Neural progenitor cell (in vitro differentiated cells): Measurements from ENCODE around the gene MAP3K4. TPM values are rescaled to one million over a fixed set of nuclear protein-coding genes. Genes with fewer than 3 reads are reported as not detected.
"Not testable (repeated sequence)": the region's sequence is repeated elsewhere in the genome, so short reads cannot be mapped to it uniquely, and the experiment has no call there.

Source experiments
- DNase-seq: peaks from one replicate; pipeline ENCODE4 v3.0.0-alpha.2; 2016; ENCODE audit warnings: low spot score
- H2AFZ ChIP-seq: fragments of 200-600 bp; sonication (generic); replicated peaks from 2 replicates; pipeline ENCODE4 v1.6.1; 2016; ENCODE audit warnings: antibody characterized with exemption
- H3F3A ChIP-seq: fragments of 200-600 bp; sonication (generic); 2 replicates; pipeline ENCODE4 v1.6.1; 2016; ENCODE audit warnings: antibody characterized with exemption, low read depth
- H3K27ac ChIP-seq: fragments of 200-600 bp; sonication (generic); 2 replicates; pipeline ENCODE4 v1.5.1; 2016; ENCODE audit warnings: mild to moderate bottlenecking
- H3K27me3 ChIP-seq: fragments of 200-600 bp; sonication (generic); 2 replicates; pipeline ENCODE4 v1.6.1; 2016; ENCODE audit warnings: mild to moderate bottlenecking, moderate library complexity
- H3K36me3 ChIP-seq: fragments of 200-600 bp; sonication (generic); 2 replicates; pipeline ENCODE4 v1.5.1; 2016
- H3K4me1 ChIP-seq: fragments of 200-600 bp; sonication (generic); 2 replicates; pipeline ENCODE4 v1.6.1; 2016; ENCODE audit warnings: mixed run types
- H3K4me2 ChIP-seq: fragments of 200-600 bp; sonication (generic); 2 replicates; pipeline ENCODE4 v1.6.1; 2016
- H3K4me3 ChIP-seq: fragments of 200-600 bp; sonication (generic); 2 replicates; pipeline ENCODE4 v1.5.1; 2016
- H3K79me2 ChIP-seq: fragments of 200-600 bp; sonication (generic); 2 replicates; pipeline ENCODE4 v1.6.1; 2016; ENCODE audit warnings: low read depth
- H3K9ac ChIP-seq: fragments of 200-600 bp; sonication (generic); 2 replicates; pipeline ENCODE4 v1.6.1; 2016
- H3K9me3 ChIP-seq: fragments of 200-600 bp; sonication (generic); 2 replicates; pipeline ENCODE4 v1.5.1; 2016; ENCODE audit warnings: low read depth
- H4K20me1 ChIP-seq: fragments of 200-600 bp; sonication (generic); 2 replicates; pipeline ENCODE4 v1.6.1; 2016; ENCODE audit warnings: low read depth
- H3K27ac Mint-ChIP-seq: 3 replicates; pipeline ENCODE4 v1.8.0; 2021; ENCODE audit warnings: mixed read lengths
- H3K27me3 Mint-ChIP-seq: 2 replicates; pipeline ENCODE4 v1.8.0; 2022; ENCODE audit warnings: low read depth, mild to moderate bottlenecking, inconsistent platforms, moderate library complexity, mixed read lengths; ENCODE audit not compliant: insufficient read depth
- H3K36me3 Mint-ChIP-seq: 3 replicates; pipeline ENCODE4 v1.8.0; 2021; ENCODE audit warnings: mixed read lengths
- H3K4me1 Mint-ChIP-seq: 3 replicates; pipeline ENCODE4 v1.8.0; 2021; ENCODE audit warnings: mixed read lengths
- H3K4me3 Mint-ChIP-seq: 3 replicates; pipeline ENCODE4 v1.8.0; 2021; ENCODE audit warnings: mild to moderate bottlenecking, moderate library complexity, mixed read lengths
- H3K9me3 Mint-ChIP-seq: 3 replicates; pipeline ENCODE4 v1.8.0; 2020; ENCODE audit warnings: mixed read lengths
- CTCF ChIP-seq: fragments of 200-600 bp; sonication (generic); IDR thresholded peaks from 2 replicates; pipeline ENCODE4 v1.5.1; 2017; ENCODE audit warnings: antibody characterized with exemption, mild to moderate bottlenecking
- EZH2 ChIP-seq: fragments of 200-600 bp; sonication (generic); IDR thresholded peaks from 2 replicates; pipeline ENCODE4 v1.6.1; 2017; ENCODE audit warnings: antibody characterized with exemption, mild to moderate bottlenecking, moderate library complexity
- EZH2phosphoT487 ChIP-seq: fragments of 200-600 bp; sonication (generic); IDR thresholded peaks from 2 replicates; pipeline ENCODE4 v1.6.1; 2017; ENCODE audit warnings: antibody characterized with exemption
- total RNA-seq: library from RNA; depleted of rRNA; stranded (reverse); fragments of >200 nt; gene quantifications from 2 replicates; pipeline ENCODE4 v1.2.3, GENCODE V29; 2015; ENCODE audit warnings: low replicate concordance

The MAP3K4 gene
- total RNA-seq, 1 donor from 2014 or later: 59.6 TPM

- Histone ChIP-seq H2AFZ (no peak overlapping the region), H3K4me2 (no peak overlapping the region), H4K20me1 (no peaks in the 10 kb centered on the region), H3F3A (no peaks in the 10 kb centered on the region), H3K27me3 (no peaks in the 10 kb centered on the region), H3K36me3 (peaks cover 39% of the 10 kb centered on the region), H3K9me3 (no peaks in the 10 kb centered on the region), H3K9ac (no peak overlapping the region), H3K79me2 (no peaks in the 10 kb centered on the region), H3K4me3 (no peak overlapping the region), H3K4me1 (peaks cover 5% of the 10 kb centered on the region), H3K27ac (no peak overlapping the region)
- Mint-ChIP-seq H3K27ac (no peak overlapping the region), H3K36me3 (peaks cover 82% of the 10 kb centered on the region), H3K4me1 (peaks cover 5% of the 10 kb centered on the region), H3K4me3 (no peak overlapping the region), H3K9me3 (peaks cover 31% of the 10 kb centered on the region), H3K27me3 (peaks cover 3% of the 10 kb centered on the region)
- DNase-seq: no peak
- TF ChIP-seq EZH2 (no peak), CTCF (no peak), EZH2phosphoT487 (no peak)
These were observed 125.7 kb downstream of the MAP3K4 start for GRCh38 chr6:161117308-161117707.

DNA sequence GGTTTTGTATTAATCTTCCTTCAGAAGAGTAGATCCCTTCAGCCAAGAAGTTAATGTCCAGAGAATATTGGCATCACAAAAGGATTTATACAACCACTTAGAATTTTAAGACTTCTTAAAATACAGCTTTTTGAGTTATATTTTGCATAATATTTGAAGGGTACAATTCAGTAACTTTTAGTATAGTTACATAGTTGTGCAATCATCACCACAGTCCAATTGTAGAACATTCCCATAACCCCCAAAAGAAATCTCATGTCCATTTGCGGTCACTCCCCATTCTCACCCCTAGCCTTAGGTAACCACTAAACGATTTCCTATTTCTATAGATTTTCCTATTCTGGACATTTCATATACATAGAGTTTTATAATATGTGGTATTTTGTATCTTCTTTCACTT lies 126.4 kb downstream of the MAP3K4 start:
- no peak overlapping the region for H3K4me2 ChIP-seq
- H3K4me3 ChIP-seq: no peak overlapping the region
- TF ChIP-seq EZH2: no peak
- TF ChIP-seq EZH2phosphoT487: no peak
- no peak for TF ChIP-seq CTCF
- peaks cover 39% of the 10 kb centered on the region for H3K36me3 ChIP-seq
- H3K27me3 ChIP-seq: no peaks in the 10 kb centered on the region
- Mint-ChIP-seq H3K4me1 (peaks cover 5% of the 10 kb centered on the region), H3K27ac (no peak overlapping the region), H3K4me3 (no peak overlapping the region), H3K36me3 (peaks cover 80% of the 10 kb centered on the region), H3K27me3 (peaks cover 5% of the 10 kb centered on the region), H3K9me3 (peaks cover 37% of the 10 kb centered on the region)
- no peaks in the 10 kb centered on the region for H3K9me3 ChIP-seq
- no peaks in the 10 kb centered on the region for H3F3A ChIP-seq
- H2AFZ ChIP-seq: no peak overlapping the region
- no peak overlapping the region for H3K9ac ChIP-seq
- H3K4me1 ChIP-seq: peaks cover 5% of the 10 kb centered on the region
- no peak for DNase-seq
- no peaks in the 10 kb centered on the region for H3K79me2 ChIP-seq
- no peak overlapping the region for H3K27ac ChIP-seq
- no peaks in the 10 kb centered on the region for H4K20me1 ChIP-seq

DNA sequence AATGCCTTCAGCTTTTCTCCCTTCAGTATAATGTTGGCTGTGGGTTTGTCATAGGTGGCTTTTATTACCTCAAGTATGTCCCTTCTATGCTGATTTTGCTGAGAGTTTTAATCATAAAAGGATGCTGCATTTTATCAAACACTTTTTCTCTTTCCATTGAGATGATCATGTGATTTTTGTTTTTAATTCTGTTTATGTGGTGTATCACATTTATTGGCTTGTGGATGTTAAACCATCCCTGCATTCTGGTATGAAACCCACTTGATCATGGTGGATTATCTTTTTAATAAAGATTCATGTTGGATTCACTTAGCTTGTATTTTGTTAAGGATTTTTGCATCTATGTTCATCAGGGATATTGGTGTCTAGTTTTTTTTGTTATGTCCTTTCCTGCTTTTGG lies 131.8 kb downstream of the MAP3K4 start:
- peaks cover 31% of the 10 kb centered on the region for H3K9me3 ChIP-seq
- Mint-ChIP-seq H3K9me3 (peaks cover 89% of the 10 kb centered on the region), H3K36me3 (peaks cover 96% of the 10 kb centered on the region)
- not testable (repeated sequence) for H3K27ac Mint-ChIP-seq, H3K4me3 ChIP-seq, DNase-seq, H3K4me1 Mint-ChIP-seq, H3K27me3 Mint-ChIP-seq, H3F3A ChIP-seq, H4K20me1 ChIP-seq, H3K4me3 Mint-ChIP-seq, H3K27me3 ChIP-seq, H2AFZ ChIP-seq, H3K9ac ChIP-seq, H3K27ac ChIP-seq, H3K79me2 ChIP-seq, H3K4me2 ChIP-seq, H3K4me1 ChIP-seq
- H3K36me3 ChIP-seq: peaks cover 56% of the 10 kb centered on the region

DNA sequence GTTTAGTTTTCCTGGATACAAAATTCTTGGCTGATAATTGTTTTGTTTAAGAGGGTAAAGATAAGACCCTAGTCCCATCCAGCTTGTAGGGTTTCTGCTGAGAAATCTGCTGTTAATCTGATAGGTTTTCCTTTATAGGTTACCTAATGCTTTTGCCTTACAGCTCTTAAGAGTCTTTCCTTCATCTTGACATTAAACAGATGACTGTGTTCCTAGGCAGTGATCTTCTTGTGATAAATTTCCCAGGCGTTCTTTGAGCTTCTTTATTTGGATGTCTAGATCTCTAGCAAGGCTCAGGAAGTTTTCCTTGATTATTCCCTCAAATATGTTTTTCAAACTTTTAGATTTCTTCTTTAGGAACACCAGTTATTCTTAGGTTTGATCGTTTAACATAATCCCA lies 134.0 kb downstream of the MAP3K4 start:
- Mint-ChIP-seq H3K4me3 (no peak overlapping the region), H3K36me3 (peaks cover 95% of the 10 kb centered on the region), H3K9me3 (peaks cover 95% of the 10 kb centered on the region), H3K27me3 (peaks cover 10% of the 10 kb centered on the region), H3K27ac (no peak overlapping the region), H3K4me1 (no peaks in the 10 kb centered on the region)
- Histone ChIP-seq H3K4me2 (no peak overlapping the region), H2AFZ (no peak overlapping the region), H3F3A (no peaks in the 10 kb centered on the region), H3K27me3 (no peaks in the 10 kb centered on the region), H3K27ac (no peak overlapping the region), H3K36me3 (peaks cover 35% of the 10 kb centered on the region), H3K79me2 (no peaks in the 10 kb centered on the region), H3K9ac (no peak overlapping the region), H4K20me1 (no peaks in the 10 kb centered on the region), H3K9me3 (peaks cover 31% of the 10 kb centered on the region), H3K4me3 (no peak overlapping the region), H3K4me1 (no peaks in the 10 kb centered on the region)
- no peak for DNase-seq
- TF ChIP-seq EZH2phosphoT487 (no peak), CTCF (no peak), EZH2 (no peak)
